ENCODE results near the gene CUBN.

DNA sequence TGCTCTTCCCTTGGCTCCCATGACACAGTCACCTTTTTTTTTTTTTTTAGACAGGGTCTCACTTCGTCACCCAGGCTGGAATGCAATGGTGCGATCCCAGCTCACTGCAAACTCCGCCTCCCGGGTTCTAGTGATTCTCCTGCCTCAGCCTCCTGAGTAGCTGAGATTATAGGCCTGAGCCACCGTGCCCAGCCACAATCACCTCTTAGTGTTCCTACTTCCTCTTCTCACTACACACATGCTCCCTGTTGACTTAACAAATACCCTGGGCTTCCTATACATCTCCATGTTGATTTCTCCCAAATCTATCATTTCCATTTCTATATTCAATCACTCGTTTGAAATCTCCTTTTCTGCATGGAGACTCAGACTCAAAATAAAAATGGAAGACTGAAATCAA is 91.7 kb downstream of the CUBN start:
- no peak for TF ChIP-seq POLR2A (IDR thresholded peaks at IDR 0.05)
- TF ChIP-seq, protein P1, sequence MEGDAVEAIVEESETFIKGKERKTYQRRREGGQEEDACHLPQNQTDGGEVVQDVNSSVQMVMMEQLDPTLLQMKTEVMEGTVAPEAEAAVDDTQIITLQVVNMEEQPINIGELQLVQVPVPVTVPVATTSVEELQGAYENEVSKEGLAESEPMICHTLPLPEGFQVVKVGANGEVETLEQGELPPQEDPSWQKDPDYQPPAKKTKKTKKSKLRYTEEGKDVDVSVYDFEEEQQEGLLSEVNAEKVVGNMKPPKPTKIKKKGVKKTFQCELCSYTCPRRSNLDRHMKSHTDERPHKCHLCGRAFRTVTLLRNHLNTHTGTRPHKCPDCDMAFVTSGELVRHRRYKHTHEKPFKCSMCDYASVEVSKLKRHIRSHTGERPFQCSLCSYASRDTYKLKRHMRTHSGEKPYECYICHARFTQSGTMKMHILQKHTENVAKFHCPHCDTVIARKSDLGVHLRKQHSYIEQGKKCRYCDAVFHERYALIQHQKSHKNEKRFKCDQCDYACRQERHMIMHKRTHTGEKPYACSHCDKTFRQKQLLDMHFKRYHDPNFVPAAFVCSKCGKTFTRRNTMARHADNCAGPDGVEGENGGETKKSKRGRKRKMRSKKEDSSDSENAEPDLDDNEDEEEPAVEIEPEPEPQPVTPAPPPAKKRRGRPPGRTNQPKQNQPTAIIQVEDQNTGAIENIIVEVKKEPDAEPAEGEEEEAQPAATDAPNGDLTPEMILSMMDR (IDR thresholded peaks at IDR 0.05): no peak
- no peak for TF ChIP-seq EP300 (IDR thresholded peaks at IDR 0.05)
- TF ChIP-seq POLR2AphosphoS5 (IDR thresholded peaks at IDR 0.05): no peak
